Measurements from ENCODE around the gene RAB17.

The RAB17 gene

DNA sequence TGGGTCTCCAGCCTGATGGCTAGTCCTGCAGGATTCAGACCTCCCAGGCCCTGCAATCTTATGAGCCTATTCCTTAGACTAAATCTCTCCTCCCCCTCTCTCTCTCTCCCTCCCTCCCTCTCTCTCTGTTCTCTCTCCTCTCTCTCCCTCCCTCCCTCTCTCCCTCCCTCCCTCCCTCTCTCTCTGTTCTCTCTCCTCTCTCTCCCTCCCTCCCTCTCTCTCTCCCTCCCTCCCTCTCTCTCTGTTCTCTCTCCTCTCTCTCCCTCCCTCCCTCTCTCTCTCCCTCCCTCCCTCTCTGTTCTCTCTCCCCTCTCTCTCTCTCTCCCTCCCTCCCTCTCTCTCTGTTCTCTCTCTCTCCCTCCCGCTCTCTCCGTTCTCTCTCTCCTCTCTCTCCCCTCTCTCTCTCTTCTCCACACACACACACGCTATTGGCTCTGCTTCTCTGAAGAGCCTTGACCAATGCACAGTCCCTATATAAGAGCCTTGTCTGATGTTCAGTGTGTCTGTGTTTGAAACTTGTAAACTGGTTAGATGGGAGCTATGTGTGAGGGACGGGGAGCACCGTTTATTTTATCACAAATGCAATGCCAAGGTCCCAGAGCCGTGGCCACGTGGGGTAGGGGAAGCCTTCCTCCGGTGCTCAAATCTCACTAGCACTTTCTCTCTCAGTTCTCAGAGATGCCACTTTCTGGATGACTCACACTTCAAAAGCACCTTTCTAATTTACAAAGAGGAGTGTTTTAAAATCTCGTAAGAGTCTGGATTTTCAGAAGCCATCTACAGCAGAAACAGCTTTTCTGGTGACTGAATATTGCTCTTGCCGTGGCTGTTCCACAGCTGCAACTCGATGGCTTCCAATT lies 33.5 kb downstream of the RAB17 start:
- DNase-seq: no peak

DNA sequence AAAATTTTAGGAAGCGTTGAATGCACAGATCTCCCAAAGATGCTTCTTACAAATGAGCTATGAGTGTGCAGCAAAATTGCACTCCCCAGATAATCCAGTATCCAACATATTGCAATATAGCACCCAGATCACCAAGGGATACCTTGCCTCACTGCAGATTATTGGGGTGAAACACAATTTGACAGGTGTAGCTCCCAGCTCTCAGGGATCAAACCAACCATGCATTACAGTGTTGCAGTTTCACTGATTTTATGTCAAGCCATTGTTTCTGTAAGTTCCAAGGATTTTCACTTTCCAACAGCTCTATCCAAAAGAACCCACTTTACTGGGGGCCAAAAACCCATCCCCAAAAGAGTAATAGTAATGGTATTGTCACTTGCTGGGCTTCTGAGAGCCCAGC lies 35.0 kb downstream of the RAB17 start:
- no peak for DNase-seq

DNA sequence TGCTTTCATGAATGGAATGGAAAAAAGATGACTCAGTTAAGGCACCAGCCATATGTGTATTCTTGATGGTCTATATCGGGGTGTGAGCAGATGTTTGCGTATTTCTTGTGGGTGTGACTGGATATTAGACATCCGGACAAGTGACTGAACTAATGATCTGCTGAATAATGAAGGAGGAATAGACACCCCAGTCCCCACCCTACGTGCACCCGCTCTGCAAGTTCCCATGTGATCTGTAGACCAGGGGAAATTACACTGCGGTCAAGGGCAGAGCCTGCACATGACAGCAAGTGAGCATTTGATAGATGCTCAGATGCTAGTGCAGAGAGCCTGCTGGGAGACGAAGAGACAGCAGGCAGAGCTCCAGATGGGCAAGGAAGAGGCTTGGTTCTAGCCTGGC lies 36.6 kb downstream of the RAB17 start:
- DNase-seq: no peak

DNA sequence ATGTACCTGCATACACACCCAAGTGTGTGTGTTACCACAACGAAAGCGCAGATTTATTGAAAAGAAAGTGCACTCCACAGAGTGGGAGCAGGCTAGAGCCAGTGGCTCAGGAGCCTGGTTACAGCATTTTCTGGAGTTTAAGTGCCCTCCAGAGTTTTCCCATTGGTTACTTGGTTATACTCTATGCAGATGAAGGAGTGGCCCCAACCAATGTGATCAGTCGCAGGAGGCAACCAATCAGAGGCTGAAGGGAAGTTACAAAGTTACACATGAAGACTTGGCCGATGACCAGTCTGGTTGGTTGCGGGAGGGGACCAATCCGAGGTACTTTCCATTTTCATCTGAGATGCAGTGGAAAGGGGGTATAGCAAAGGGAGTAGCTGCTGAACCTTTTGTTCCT lies 37.6 kb downstream of the RAB17 start:
- no peak for DNase-seq

DNA sequence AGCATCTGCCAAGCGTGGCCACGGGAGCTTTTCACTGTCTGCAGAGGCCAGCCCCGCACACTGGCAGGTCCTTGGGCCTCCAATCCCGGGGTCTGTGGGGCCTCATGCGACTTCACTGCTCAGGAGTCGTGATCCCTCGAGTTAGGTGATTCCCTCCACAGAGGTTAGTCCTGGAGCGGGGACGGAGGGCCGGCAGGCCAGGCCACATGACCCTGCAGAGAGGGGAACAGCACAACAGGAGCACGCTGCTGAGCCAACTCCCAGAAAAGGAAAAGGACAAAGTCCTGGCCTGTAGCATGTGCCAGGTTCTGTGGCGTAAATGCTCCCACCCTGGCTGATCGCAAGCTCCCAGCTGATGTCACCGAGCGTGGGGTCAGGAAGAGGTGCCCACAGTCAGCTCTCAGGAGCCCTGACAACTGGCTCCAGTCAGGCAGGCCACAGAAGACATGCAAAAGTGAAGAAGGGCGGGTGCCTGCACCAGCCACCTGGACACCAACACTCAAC lies 39.4 kb downstream of the RAB17 start:
- DNase-seq: no peak

DNA sequence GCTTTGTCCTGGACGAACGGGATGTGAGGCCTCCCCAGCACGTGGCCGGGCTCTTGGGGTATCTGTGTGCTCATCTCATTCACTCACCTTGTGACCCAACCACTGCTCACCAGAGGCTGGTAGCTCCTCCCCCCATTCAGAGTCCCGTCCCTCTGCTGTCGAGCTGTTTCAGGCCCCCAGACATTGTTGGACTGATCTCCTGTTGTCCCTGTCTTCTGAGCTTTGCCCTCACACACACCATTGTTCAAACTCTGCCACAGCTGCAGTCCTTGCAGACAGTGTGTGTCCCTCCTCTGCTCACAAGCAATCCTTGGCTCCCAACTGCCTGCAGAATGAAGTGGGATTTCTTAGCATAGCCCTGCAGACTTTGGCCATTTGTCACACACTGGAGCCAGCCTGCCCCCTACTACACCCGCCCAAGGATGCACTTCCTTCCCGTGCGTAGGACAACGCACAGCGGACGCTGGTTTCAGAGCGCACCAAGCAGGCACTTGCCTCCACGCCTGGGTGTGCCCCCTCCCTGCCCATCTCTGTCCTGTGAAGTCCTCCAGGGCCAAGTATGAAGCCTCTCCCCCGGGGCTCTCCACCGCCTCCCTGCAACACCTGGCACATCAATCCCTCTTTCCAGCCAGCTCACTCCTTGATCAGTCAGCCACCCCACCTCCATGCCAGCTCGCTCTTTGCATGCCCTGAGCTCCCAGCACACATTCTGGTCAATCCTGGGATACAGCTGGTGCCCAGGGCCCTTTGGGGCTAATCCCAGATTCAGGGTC lies 40.7 kb downstream of the RAB17 start:
- DNase-seq: no peak

DNA sequence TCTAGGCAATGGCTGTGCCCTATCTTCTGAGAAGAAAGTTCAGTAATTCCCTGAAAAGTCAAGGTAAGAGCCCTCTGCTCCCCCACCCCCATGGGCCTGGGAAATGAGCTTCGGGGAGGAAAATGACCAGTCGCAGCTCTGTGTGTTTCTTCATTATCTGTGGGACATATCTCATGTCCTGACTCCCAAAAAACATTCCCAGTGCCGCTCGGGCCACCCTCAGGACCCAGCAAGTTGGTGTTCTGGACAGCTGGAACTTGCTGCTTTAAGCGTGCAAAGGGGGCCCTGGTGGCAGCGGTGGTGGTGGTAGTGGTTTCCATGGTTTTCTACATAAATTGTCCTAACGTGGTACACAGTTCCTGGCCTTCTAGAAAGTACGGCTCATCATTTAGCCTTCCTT lies 41.3 kb downstream of the RAB17 start:
- no peak for DNase-seq

DNA sequence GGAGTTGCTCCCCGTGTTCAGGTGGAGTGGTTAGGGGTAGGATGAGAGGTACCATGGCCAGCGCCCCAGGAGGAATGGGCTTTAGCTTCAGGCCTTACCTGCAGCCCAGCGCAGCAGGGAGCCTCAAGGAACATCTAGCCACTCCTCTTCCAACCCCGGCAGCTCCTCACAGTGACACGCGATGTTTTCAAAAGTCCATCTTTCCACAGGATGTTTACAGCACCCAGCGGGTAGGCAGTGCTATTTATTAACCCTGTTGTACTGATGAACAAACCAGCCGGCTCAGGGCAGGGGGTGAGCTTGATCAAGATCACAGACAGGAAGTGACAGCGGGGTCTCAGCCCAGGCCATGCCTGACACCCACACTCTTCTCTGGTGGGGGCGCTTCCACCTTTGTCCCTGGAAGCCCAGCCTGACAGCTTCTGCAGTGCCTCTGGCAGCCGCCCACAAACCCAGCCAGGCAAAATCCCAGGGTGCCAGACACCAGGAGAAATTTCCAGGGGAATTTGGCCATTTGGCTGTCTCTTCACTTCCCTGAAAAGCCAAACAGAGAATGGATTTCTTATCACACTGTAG lies 42.6 kb downstream of the RAB17 start:
- no peak for DNase-seq

DNA sequence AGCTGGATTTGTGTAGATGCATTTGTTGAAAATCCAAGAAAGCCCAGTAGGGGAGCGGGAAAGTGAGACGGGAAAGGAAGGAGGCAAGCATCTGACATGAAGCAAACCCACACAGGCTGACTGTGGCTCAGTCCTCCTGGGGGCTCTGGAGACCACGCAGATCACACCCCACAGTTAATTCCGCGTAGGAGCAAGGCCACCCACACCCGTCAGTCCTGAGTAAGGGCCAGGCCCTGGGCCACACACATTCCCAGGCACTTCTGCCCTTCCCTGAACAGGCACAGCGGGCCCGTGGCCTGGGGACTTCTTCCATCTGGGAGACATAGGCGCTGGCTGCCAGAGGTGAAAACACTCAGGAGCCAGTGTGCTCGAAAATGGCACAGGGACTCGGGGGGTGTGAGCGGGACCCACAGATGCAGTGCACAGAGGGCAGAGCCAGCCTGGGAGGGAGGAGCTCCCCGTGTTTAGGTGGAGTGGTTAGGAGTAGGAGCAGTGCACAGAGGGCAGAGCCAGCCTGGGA lies 43.6 kb downstream of the RAB17 start:
- no peak for DNase-seq

DNA sequence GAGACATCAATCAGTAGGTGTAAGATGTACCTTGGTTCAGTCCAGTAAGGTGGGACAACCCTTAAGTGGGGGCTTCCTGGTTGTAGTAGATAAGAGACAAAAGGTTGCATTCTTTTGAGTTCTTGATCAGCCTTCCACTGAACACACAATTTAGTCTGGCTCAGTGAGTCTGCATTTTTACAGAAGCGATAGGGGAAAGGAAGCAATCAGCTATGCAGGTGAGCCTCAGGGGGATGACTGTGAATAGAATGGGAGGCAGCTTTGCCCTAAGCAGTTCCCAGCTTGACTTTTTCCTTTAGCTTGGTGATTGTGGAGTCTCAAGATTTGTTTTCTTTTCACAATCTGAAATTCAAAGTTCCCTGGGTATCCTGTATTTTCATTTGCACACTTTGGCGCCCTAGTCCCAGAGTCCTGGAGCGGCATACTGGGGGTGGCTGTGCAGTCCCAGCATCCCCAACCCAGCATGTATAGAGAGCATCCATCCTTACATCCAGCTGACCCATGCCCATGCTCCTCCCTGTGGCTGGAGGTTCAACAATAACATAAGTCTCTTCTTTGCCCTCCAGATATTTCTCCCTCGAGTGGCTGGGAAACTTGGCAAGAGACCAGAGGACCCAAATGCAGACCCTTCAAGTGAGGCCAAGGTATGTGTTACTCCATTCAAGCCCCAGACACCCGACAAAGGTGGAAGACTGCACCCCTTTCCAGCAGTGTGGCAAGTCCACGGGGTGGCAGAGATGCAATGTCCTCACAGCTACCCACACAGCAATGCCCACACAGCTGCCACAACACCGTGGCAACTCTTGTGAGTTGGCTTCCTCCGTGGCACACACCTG lies 44.3 kb downstream of the RAB17 start:
- no peak for DNase-seq

DNA sequence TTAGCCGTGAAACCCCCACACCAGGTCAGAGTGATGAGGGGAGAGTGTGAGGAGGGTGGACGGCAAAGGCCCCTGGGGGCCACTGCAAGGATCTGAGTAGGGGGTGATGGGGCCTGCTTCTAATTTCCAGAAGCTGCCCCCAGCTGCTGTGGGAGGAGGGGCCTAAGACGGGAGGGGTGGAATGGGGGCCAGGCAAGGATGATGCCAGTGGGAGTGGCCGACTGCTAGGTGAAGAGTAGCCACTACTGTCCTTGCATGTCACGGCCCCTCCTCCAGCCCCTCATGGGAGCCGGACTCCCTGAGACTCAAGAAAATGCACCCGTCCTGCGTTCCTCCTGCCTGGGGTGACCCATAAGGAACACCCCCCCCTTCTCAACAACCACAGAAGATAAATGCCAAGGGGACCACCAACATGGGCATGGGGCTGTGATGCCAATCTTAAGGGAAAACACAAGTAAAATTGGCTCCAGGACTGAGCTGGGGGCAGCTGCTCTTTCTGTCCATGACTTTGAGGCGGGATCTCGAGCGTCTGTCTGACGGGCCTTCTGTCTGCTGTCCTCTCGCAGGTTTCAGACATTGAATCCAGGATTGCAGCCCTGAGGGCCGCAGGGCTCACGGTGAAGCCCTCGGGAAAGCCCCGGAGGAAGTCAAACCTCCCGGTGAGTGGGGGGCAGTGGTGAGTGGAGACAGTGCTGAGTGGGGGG lies 48.4 kb downstream of the RAB17 start:
- no peak for DNase-seq

DNA sequence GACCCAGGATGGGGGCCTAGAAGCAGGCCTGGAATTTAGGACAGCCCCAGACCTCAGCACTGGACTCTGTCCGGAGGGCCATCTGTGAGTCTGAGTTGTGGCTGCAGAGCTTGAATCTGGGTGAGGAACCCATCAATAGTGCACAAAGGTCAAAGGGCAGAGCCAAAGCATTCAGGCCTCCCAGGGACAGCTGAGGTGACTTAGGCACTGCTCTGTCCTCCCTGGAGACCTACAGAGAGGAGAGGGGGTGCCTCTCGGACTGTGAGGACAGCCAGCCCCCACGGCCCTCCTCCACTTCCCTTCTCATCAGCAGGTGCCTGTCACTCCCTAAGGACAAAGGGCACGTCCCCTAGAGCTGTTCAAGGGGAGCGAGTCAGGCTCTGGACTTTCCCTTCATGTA lies 49.3 kb downstream of the RAB17 start:
- DNase-seq: no peak

DNA sequence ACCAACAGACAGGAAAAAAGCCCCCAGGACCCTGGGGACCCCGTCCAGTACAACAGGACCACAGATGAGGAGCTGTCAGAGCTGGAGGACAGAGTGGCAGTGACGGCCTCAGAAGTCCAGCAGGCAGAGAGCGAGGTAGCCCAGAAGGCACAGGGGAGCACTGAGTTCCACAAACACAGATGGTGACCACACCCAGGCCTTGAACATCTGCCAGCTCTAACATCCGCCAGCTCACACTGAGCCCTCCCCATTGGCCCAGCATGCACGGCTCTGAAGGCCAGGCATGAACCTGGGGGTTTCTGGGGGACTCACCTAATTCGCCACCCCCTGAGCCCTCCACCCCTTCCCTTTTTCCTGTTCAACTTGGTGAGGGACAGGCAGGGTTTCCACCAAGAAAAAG lies 49.7 kb downstream of the RAB17 start:
- DNase-seq: no peak

DNA sequence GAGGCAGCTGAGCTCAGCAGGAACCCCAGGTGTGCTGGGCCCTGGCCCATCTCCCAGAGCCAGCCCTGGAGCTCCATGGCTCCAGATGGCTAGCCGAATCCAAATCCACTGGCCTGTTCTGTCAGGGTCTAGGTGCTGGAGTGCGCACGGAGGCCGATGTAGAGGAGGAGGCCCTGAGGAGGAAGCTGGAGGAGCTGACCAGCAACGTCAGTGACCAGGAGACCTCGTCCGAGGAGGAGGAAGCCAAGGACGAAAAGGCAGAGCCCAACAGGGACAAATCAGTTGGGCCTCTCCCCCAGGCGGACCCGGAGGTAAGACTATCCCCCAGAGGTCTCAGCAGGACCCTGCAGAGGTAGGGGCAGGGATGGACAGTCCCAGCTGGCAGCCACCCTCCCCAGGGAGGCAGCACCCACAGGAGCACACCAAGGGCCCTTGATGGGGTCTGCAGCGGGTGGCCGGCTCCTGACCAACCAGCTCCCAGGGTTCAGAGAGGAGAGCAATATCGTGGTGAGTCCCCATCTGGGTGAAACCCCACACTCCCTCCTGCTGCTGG lies 50.2 kb downstream of the RAB17 start:
- DNase-seq: no peak

DNA sequence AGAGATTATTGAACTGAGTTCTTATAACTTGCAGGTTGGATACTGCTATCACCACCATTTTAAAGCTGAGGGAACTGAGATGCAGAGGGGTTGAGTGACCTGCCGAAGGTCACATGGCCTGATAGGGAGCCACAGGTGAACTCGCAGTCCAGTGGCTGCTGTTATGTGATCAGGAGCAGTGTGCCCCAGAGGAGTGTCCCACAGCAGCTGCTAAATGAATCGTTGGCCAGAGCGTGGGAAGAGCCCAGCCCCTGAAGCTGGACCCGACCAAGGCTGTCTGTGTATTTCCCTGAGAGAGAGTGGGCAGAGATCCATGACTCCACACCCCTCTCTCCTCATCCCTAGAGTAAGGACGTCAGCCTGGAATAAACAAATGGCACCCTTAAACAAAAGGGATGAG lies 50.9 kb downstream of the RAB17 start:
- no peak for DNase-seq

DNA sequence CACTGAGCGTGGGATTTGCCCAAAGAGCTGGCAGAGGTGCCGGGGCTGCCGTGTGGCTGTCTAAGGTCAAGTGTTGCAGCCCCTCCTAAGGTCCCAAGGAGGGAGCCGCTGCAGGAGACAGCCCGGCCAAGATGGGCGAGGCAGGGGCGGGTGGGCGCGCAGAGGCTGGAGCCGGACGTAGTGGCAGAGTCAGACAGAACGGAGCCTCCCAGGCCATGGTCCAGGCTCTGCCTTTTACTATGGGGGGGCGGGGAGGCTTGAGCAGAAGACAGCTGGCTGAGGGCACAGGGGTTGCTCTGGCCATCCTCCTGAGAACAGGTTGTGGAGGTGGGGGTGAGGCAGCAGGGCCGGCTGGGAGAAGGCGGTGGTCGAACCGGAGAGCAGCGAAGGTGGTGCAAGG lies 51.6 kb downstream of the RAB17 start:
- DNase-seq: no peak

DNA sequence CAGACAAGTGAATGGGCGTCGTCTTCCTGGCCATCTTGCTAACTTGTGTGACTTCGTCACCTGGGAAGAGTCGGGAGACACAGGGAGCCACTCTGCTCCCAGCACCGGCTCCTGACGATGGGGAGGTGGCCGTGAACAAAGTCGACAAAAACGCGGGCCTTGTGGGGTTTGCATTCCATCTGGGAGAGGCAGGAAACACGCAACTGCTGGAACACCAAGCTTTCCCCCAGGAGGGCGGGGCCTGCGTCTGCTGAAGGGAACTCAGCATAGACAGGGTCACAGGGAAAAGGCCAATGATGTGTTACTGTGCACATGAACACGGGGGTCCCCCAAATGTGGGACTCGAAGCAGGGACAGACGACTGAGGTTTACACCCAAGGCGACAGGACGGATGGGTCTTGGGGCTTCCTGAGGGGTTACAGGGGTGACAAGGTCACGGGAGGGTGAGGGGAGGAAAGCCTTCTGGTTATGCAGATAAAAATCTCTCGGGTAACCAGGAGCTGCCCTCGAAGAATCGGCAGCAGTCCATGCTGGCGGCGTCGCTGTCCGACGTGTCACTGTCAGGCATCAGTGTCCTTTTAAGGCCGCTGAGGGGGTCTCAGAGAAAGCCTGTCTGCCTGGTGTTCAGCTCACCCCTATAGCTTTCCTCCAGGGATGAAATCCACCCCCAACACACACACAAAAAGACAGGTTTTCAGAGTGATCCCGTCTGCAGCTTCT lies 52.4 kb downstream of the RAB17 start:
- DNase-seq: no peak

DNA sequence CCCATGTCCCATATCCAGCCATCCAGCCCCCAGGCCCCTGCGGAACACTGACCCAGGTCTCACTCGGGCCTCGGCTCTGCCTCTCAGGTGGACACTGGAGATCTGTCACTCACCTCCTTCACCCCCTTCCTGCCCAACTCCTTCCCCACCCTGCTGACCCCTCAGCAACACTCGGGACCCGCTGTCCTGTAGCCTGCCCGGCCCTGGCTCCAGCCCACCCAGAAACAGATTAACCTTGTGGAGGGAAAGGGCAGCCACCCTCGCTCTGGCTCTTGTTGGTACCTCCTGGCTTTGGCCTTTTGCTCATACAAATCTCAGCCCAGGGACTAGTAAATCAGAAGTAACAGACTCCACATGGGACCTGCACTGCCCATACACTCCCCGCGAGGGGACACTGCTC lies 53.9 kb downstream of the RAB17 start:
- DNase-seq: no peak

DNA sequence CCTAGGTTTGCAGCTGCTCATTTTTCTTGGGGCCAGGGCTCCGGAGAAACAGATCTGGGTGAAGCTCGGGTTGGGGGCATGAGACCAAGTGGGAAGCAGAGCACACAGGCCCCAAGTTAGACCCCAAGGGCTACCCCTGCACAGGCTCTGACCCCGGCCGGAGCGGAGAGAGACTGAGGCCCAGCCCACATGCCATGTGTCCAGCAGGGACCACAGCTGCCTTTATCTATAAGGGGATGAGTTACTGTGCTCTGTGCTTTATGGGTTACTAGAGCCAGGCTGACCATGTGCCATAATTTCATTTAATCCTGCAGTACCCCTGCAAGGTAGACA lies 54.5 kb downstream of the RAB17 start:
- DNase-seq: no peak

DNA sequence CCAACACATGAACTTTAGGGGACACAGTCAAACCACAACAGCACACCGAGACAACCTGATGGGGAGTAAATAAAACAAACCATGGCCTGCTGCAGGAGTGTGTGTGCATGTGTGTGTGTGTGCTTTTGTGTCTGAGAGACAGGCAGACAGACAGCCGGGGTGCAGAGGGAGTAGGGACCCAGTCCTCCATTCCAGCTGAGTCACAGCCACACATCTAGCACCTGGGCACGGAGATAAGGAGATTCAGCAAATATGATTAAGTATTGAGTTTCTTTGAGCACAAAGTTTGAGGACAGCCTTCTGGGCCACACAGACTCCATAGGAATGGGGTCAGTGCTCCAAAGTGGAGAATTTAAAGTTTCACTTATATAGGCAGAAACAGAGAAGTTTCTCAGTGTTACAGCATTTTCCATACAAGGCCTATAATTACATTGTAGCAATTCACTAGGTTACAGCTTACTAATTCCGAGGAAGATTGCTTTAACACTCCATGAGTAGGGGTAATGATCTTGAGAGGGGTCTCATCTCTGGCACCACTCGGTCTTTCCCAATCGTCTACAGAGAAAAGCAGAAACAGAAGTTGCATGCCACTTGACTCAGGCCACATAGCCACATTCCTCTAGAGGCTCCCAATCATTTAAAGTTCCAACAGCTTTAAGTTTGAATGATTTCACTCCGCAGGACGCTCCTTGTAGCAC lies 55.0 kb downstream of the RAB17 start:
- no peak for DNase-seq

DNA sequence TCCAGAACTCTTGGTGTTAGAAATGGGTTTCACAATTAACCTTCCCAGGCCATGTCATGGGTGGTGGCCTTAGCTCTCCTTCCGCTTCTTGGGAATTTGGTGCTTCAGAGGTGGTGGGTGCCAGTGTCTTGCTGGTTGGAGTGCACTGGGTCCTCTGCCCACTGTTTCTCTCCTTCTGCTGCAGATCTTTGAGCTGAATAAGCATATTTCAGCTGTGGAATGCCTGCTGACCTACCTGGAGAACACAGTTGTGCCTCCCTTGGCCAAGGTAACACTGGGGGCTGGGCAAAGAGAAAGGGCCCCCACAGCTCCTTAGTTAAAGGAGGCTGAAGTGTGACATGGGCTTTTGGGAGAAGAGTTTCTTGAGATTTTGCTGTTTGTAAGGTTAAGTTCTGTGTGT lies 56.2 kb downstream of the RAB17 start:
- no peak for DNase-seq

Data from NCI-H524 treated with DMSO at 0.1 percent for 48 hours (cell line).